Endothelial cell of umbilical vein (primary cell): ENCODE measurements around the gene EBLN1. TPM values are rescaled to one million over a fixed set of nuclear protein-coding genes. Genes with fewer than 3 reads are reported as not detected.

ENCODE experiments used
- BruUV-seq: library from RNA; stranded (reverse); fragments of 400-500 nt; replicated peaks from 2 replicates; lab custom pipeline; 2021; lab: Mats Ljungman, UMichigan
- CTCF ChIA-PET: fragments of 300-600, 350-600 bp; sonication (Branson Sonifier 250); formaldehyde crosslinking; loops from one replicate; lab custom pipeline; 2021; ENCODE audit warnings: antibody characterized with exemption, inconsistent platforms; lab: Charles Lee
- POLR2A ChIA-PET: fragments of 300-600, 350-600 bp; sonication (Branson Sonifier 250); formaldehyde crosslinking; loops from one replicate; lab custom pipeline; 2021; ENCODE audit warnings: antibody characterized with exemption, inconsistent platforms; lab: Charles Lee
- DNase-seq: peaks from one replicate; pipeline ENCODE4 v3.0.0-alpha.2; 2011; ENCODE audit warnings: low read depth, low spot score
- FAIRE-seq: peaks from 2 replicates; lab custom pipeline; 2011; peaks lifted over from hg19 to GRCh38; lab: Jason Lieb, UNC
- H2AFZ ChIP-seq: 2 replicates; pipeline ENCODE4 v1.6.0; 2012; ENCODE audit warnings: low read depth, low read length, control low read depth, inconsistent platforms
- H3K27ac ChIP-seq: 2 replicates; pipeline ENCODE4 v1.5.1; 2011; ENCODE audit warnings: low read depth, mild to moderate bottlenecking, control low read depth, low read length, moderate library complexity; ENCODE audit not compliant: insufficient read depth
- H3K27me3 ChIP-seq, 2 experiments: 2 replicates each; pipeline versions ENCODE4 v1.6.0 to v1.6.1; 2011; ENCODE audit warnings: low read length in 2 of 2, mixed read lengths in 1 of 2; ENCODE audit not compliant: control insufficient read depth in 2 of 2, insufficient read depth in 2 of 2
- H3K36me3 ChIP-seq, 2 experiments: 2 replicates in 1 of 2; 3 replicates in 1 of 2; pipeline ENCODE4 v1.5.1; 2011; ENCODE audit warnings: low read length in 2 of 2, mild to moderate bottlenecking in 1 of 2, moderate library complexity in 1 of 2; ENCODE audit not compliant: control insufficient read depth in 2 of 2, insufficient read depth in 2 of 2; ENCODE audit errors: extremely low read depth in 1 of 2
- H3K4me1 ChIP-seq: 3 replicates; pipeline ENCODE4 v1.5.1; 2011; ENCODE audit warnings: mild to moderate bottlenecking, low read length; ENCODE audit not compliant: control insufficient read depth, insufficient read depth; ENCODE audit errors: extremely low read depth
- H3K4me2 ChIP-seq: 2 replicates; pipeline ENCODE4 v1.6.1; 2011; ENCODE audit warnings: low read length, control low read depth, mixed read lengths; ENCODE audit not compliant: insufficient read depth
- H3K4me3 ChIP-seq, 3 experiments: fragments of 200-600 bp in 1 of 3; sonication (generic), shearing (Covaris generic) in 1 of 3; replicated peaks in 1 of 3; 2 replicates each; pipeline ENCODE4 v1.5.1; 2011 to 2016; ENCODE audit warnings: control low read depth in 3 of 3, low read length in 3 of 3, mild to moderate bottlenecking in 2 of 3, inconsistent platforms in 1 of 3, low read depth in 1 of 3, moderate library complexity in 1 of 3; ENCODE audit not compliant: insufficient read depth in 1 of 3
- H3K79me2 ChIP-seq: 2 replicates; pipeline ENCODE4 v1.6.0; 2012; ENCODE audit warnings: low read length, inconsistent platforms; ENCODE audit not compliant: control insufficient read depth, insufficient read depth
- H3K9ac ChIP-seq: replicated peaks from 2 replicates; pipeline ENCODE3; 2011; ENCODE audit warnings: low read length, control low read depth; ENCODE audit not compliant: insufficient read depth; ENCODE audit errors: extremely low read depth
- H3K9me1 ChIP-seq: replicated peaks from 3 replicates; pipeline ENCODE4 v1.6.0; 2011; ENCODE audit warnings: mild to moderate bottlenecking, low read length; ENCODE audit not compliant: control insufficient read depth, insufficient read depth; ENCODE audit errors: extremely low read depth
- H3K9me3 ChIP-seq: replicated peaks from 2 replicates; pipeline ENCODE4 v1.5.1; 2012; ENCODE audit warnings: low read length, inconsistent platforms; ENCODE audit not compliant: control insufficient read depth, insufficient read depth
- H4K20me1 ChIP-seq: replicated peaks from 2 replicates; pipeline ENCODE3; 2011; ENCODE audit warnings: mild to moderate bottlenecking, low read length; ENCODE audit not compliant: control insufficient read depth, insufficient read depth; ENCODE audit errors: extremely low read depth
- CTCF ChIP-seq, 2 donors: IDR thresholded peaks; 1 replicate in 1 of 2; 2 replicates in 1 of 2; pipeline ENCODE4 v1.5.1; 2011; ENCODE audit warnings: low read length in 2 of 2, mild to moderate bottlenecking in 2 of 2, moderate library complexity in 2 of 2, control low read depth in 1 of 2, inconsistent platforms in 1 of 2, low read depth in 1 of 2; ENCODE audit not compliant: insufficient read depth in 1 of 2; ENCODE audit errors: extremely low read depth in 1 of 2
- EZH2 ChIP-seq: IDR thresholded peaks from 2 replicates; pipeline ENCODE4 v1.6.1; 2012; ENCODE audit warnings: borderline replicate concordance, low read depth, mild to moderate bottlenecking, moderate library complexity, low read length, inconsistent platforms; ENCODE audit not compliant: severe bottlenecking
- FOS ChIP-seq: IDR thresholded peaks from 2 replicates; pipeline ENCODE4 v1.6.1; 2011; ENCODE audit warnings: mild to moderate bottlenecking, low read length, moderate library complexity, borderline replicate concordance; ENCODE audit not compliant: insufficient read depth
- GATA2 ChIP-seq: IDR thresholded peaks from 2 replicates; pipeline ENCODE4 v1.7.0; 2011; ENCODE audit warnings: low read depth, mild to moderate bottlenecking, moderate library complexity, mixed read lengths, low read length; ENCODE audit not compliant: insufficient read length, insufficient read depth
- JUN ChIP-seq: IDR thresholded peaks from 2 replicates; pipeline ENCODE4 v1.6.1; 2011; ENCODE audit warnings: borderline replicate concordance, low read depth; ENCODE audit not compliant: insufficient read length, insufficient read depth
- MAX ChIP-seq: IDR thresholded peaks from 2 replicates; pipeline ENCODE4 v1.6.1; 2011; ENCODE audit not compliant: insufficient read depth, insufficient read length
- MYC ChIP-seq: IDR thresholded peaks from one replicate; pipeline ENCODE4 v1.6.1; 2011; ENCODE audit warnings: mild to moderate bottlenecking, low read depth, low read length
- POLR2A ChIP-seq: IDR thresholded peaks from 2 replicates; pipeline ENCODE4 v1.6.1; 2012; ENCODE audit warnings: low read depth, mild to moderate bottlenecking, control low read depth, low read length
- POLR2AphosphoS5 ChIP-seq: IDR thresholded peaks from 2 replicates; pipeline ENCODE4 v1.6.1; 2012; ENCODE audit warnings: low read depth, mild to moderate bottlenecking, control low read depth, low read length, moderate library complexity; ENCODE audit not compliant: insufficient read depth
- dilution Hi-C: fragments of 300-500 bp; cut with MboI; formaldehyde crosslinking; loops from one replicate; pipeline ENCODE4 v1.15.0; 2019; ENCODE audit warnings: low sequenced_read_pairs; ENCODE audit not compliant: extremely low pct_ligation_motif_present
- intact Hi-C: fragments of 100-400 bp; cut with micrococcal nuclease; formaldehyde crosslinking; loops from one replicate; pipeline ENCODE4 v1.10.0; 2022
- polyA plus RNA-seq, 4 experiments: library from polyadenylated mRNA; depleted of rRNA in 3 of 4; stranded (reverse) in 3 of 4; unstranded in 1 of 4; fragments of >200 nt; gene quantifications; 2 replicates each; pipeline versions ENCODE4 v1.2.1 to v1.2.3, GENCODE V29; 2011 to 2012; ENCODE audit warnings: missing spikeins in 1 of 4
- total RNA-seq: library from RNA; stranded (reverse); gene quantifications from 2 replicates; pipeline ENCODE4 v1.2.3, GENCODE V29; 2021

EBLN1 gene
- total and polyA plus RNA-seq, 2 donors (not counting 3 experiments of a cell fraction or from before 2014, with no cell fraction given) = not detected

GRCh38 chr10:22219308-22219707, 1.5 kb upstream of the EBLN1 start:
- ChIA-PET CTCF (interaction anchor here (1.3 kb wide), 1 partner anchor 769 kb away, joined by 3 read pairs; no protein-coding TSS in a partner anchor), POLR2A (no interaction called here)
- Histone ChIP-seq H3K9me3 (no peaks in the 10 kb centered on the region), H3K79me2 (no peaks in the 10 kb centered on the region), H4K20me1 (no peaks in the 10 kb centered on the region), H3K4me1 (no peaks in the 10 kb centered on the region), H3K36me3 (no peaks in the 10 kb centered on the region), H3K9me1 (no peaks in the 10 kb centered on the region), H3K4me3 (no peak overlapping the region), H2AFZ (no peak overlapping the region), H3K27me3 (peaks cover 0 to 4% of the 10 kb centered on the region in 2 experiments), H3K9ac (no peak overlapping the region), H3K27ac (no peak overlapping the region), H3K4me2 (no peak overlapping the region)
- intact Hi-C loops (no loop called here), dilution Hi-C loops (no loop called here)
- no peak for DNase-seq
- TF ChIP-seq CTCF (IDR thresholded peaks at IDR 0.05; ENCODE audit: extremely low read depth in 1 of 2, insufficient read depth in 1 of 2, low read depth in 1 of 2, low read length in 2 of 2) (no peak), MYC (no peak), POLR2AphosphoS5 (no peak), FOS (no peak), MAX (no peak), EZH2 (no peak), JUN (no peak), POLR2A (no peak), GATA2 (no peak)
- BruUV-seq = no TSS peak
- no peak for FAIRE-seq
